Testis (tissue), 3 donors: Measurements from ENCODE around the gene EFNA5. TPM values are rescaled to one million over a fixed set of nuclear protein-coding genes. Genes with fewer than 3 reads are reported as not detected.
"Not testable (repeated sequence)": the region's sequence is repeated elsewhere in the genome, so short reads cannot be mapped to it uniquely, and the experiment has no call there.

Experiments
- DNase-seq: peaks from one replicate; pipeline ENCODE4 v3.0.0-alpha.2; 2019
- H3K27ac ChIP-seq, 2 donors: fragments of 200-600 bp; sonication (generic); one replicate each; pipeline ENCODE4 v1.5.1; 2019
- H3K27me3 ChIP-seq: fragments of 200-600 bp; sonication (generic); one replicate; pipeline ENCODE4 v1.5.1; 2019
- H3K36me3 ChIP-seq: fragments of 200-600 bp; sonication (generic); one replicate; pipeline ENCODE4 v1.5.1; 2017; ENCODE audit warnings: low read depth; ENCODE audit errors: missing control alignments
- H3K4me1 ChIP-seq: fragments of 200-600 bp; sonication (generic); one replicate; pipeline ENCODE4 v1.5.1; 2019
- H3K4me3 ChIP-seq, 2 donors: fragments of 200-600 bp; sonication (generic); one replicate each; pipeline ENCODE4 v1.5.1; 2017 to 2019
- H3K9me3 ChIP-seq: fragments of 200-600 bp; sonication (generic); one replicate; pipeline ENCODE4 v1.5.1; 2017
- CTCF ChIP-seq, 3 experiments: fragments of 450-650 bp in 2 of 3; fragments of 200-600 bp in 1 of 3; sonication (generic) in 1 of 3; IDR thresholded peaks; one replicate each; pipeline ENCODE4 v1.5.1; 2016 to 2019; ENCODE audit warnings: antibody characterized with exemption in 3 of 3, mild to moderate bottlenecking in 2 of 3, moderate library complexity in 1 of 3
- POLR2A ChIP-seq: fragments of 450-650 bp; IDR thresholded peaks from one replicate; pipeline ENCODE4 v1.6.1; 2017; ENCODE audit warnings: antibody characterized with exemption, mild to moderate bottlenecking, moderate library complexity
- WGBS, 2 donors: methylation state at CpG; one replicate each; pipeline ENCODE4 v1.1.5; 2018; 5-methylcytosine and 5-hydroxymethylcytosine counted together
- intact Hi-C: fragments of 100-400 bp; cut with DNase I; formaldehyde crosslinking; loops from one replicate; pipeline ENCODE4 v1.15.1; 2023; ENCODE audit warnings: low total_unique reads
- polyA plus RNA-seq: library from polyadenylated mRNA; stranded (reverse); fragments of 350-450 nt; fragmentation: Illumina TruSeq; extraction: RNeasy Lipid Tissue Mini Kit (QIAGEN cat#74804); gene quantifications from one replicate; pipeline ENCODE4 v1.2.3, GENCODE V29; 2014; ENCODE audit warnings: low read depth, low replicate concordance; ENCODE audit not compliant: insufficient read depth
- total RNA-seq, 2 donors: library from RNA; depleted of rRNA; stranded (reverse); fragments of >200 nt; gene quantifications; one replicate each; pipeline ENCODE4 v1.2.3, GENCODE V29; 2016

The EFNA5 gene
- total and polyA plus RNA-seq, 3 donors from 2014 or later = 2.6 to 5.4 (median 3.5) TPM

GRCh38 chr5:107499776-107500175 lies 171.0 kb downstream of the EFNA5 start:
- no peaks in the 10 kb centered on the region for H3K4me1 ChIP-seq
- H3K27me3 ChIP-seq = no peaks in the 10 kb centered on the region
- no peak for DNase-seq
- no peaks in the 10 kb centered on the region for H3K9me3 ChIP-seq
- H3K27ac ChIP-seq = no peak overlapping the region
- no peak for TF ChIP-seq POLR2A
- TF ChIP-seq CTCF (IDR thresholded peaks at IDR 0.05) = no peak
- no peaks in the 10 kb centered on the region for H3K36me3 ChIP-seq
- no peak overlapping the region for H3K4me3 ChIP-seq
- intact Hi-C loops = no loop called here
- 76 to 80% methylated on average over 1 of the region's 1 CpG for WGBS, 2 donors

GRCh38 chr5:107499237-107499636 lies 171.5 kb downstream of the EFNA5 start:
- 65 to 88% methylated on average over 1 of the region's 1 CpG for WGBS, 2 donors
- Histone ChIP-seq H3K9me3 (no peaks in the 10 kb centered on the region), H3K27me3 (no peaks in the 10 kb centered on the region), H3K4me1 (no peaks in the 10 kb centered on the region), H3K27ac (no peak overlapping the region), H3K4me3 (no peak overlapping the region), H3K36me3 (no peaks in the 10 kb centered on the region)
- DNase-seq = no peak
- TF ChIP-seq CTCF (IDR thresholded peaks at IDR 0.05) (no peak), POLR2A (no peak)
- intact Hi-C loops = no loop called here

GRCh38 chr5:107496466-107496865 lies 174.3 kb downstream of the EFNA5 start:
- WGBS, 2 donors = 79 to 89% methylated on average over 3 of the region's 3 CpGs
- TF ChIP-seq CTCF (IDR thresholded peaks at IDR 0.05) = no peak
- TF ChIP-seq POLR2A = no peak
- no peaks in the 10 kb centered on the region for H3K27me3 ChIP-seq
- no peak overlapping the region for H3K27ac ChIP-seq
- no peaks in the 10 kb centered on the region for H3K4me1 ChIP-seq
- H3K9me3 ChIP-seq = no peaks in the 10 kb centered on the region
- H3K36me3 ChIP-seq = no peaks in the 10 kb centered on the region
- DNase-seq = no peak
- intact Hi-C loops = no loop called here
- H3K4me3 ChIP-seq = no peak overlapping the region

- DNase-seq, H3K27me3 ChIP-seq, H3K27ac ChIP-seq, H3K9me3 ChIP-seq, intact Hi-C loops, H3K4me1 ChIP-seq, H3K36me3 ChIP-seq: not testable (repeated sequence)
- peak overlapping the region; percentile 24 to 47 for H3K4me3 ChIP-seq
- WGBS, 2 donors = 62 to 74% methylated on average over 10 to 22 of the region's 25 CpGs
Observed at GRCh38 chr5:107494129-107494528, 176.6 kb downstream of the EFNA5 start.

GRCh38 chr5:107487056-107487542 lies 183.6 kb downstream of the EFNA5 start:
- no peak overlapping the region for H3K4me3 ChIP-seq
- H3K36me3 ChIP-seq = no peaks in the 10 kb centered on the region
- TF ChIP-seq CTCF (IDR thresholded peaks at IDR 0.05) (no peak), POLR2A (no peak)
- H3K9me3 ChIP-seq = no peaks in the 10 kb centered on the region
- no peaks in the 10 kb centered on the region for H3K27me3 ChIP-seq
- WGBS, 2 donors = 38 to 56% methylated on average over 2 of the region's 2 CpGs
- H3K27ac ChIP-seq = no peak overlapping the region
- peaks cover 4% of the 10 kb centered on the region for H3K4me1 ChIP-seq
- intact Hi-C loops = no loop called here
- DNase-seq = no peak
